ENCODE results near the gene MCF2. TPM values are rescaled to one million over a fixed set of nuclear protein-coding genes. Genes with fewer than 3 reads are reported as not detected.

Gene MCF2
- total RNA-seq, 1 donor from 2014 or later: 0.27 TPM

DNA sequence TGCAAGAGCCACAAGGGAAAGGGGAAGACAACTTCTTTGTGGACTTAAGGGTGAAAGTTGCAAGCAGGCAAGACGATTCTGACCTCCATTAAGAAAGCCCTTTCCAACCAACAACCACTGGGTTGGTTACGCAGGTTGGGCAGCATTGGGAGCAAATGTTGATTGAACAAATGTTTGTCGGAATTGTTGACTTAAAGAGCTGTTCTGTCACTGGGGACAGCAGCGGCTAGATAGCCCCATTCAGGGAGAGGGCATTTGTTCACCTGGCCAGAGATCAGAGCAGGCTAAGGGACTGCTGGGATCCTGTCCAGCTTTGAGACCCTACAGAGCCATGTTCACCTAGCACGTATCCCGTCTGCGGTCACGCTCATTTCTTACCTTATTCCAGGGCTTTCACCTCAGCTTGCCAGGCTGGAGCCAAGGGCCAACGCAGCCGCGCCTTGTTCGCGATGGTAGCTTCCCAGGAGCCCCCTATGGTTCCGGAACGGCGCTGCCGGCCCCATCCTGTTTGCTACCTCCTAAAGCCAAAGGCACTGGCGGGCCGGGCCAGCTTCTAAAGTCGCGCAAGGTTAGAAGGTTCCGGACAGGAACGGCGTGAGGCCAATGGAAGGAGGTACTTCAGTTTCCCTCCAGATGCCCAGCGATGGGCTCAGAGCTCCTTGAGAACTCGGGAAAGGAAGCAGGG lies 152.8 kb downstream of the MCF2 start:
- peaks cover 3% of the 10 kb centered on the region for H3K27me3 Mint-ChIP-seq (ENCODE audit: low read depth, unreplicated experiment)
- no peak overlapping the region for H3K9ac ChIP-seq (ENCODE audit: low read length)

DNA sequence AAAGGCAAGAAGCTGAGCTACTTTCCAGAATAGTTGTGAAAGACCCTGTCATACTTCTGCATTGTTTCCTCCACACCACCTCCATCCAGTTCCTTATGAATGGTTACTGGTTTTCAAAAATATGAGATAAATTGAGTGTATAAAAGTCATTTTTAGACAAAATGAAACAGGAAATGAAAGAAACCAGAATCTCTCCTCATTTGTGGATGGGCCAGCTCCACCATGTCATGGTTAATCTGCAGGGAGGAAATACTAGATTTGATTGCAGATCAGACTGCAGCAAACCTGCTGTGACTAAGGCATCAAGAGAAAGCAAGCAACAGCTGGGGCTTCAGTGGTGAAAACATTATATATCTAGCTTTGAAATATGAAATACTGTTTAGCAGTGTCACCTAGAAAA lies 153.6 kb downstream of the MCF2 start:
- Histone ChIP-seq H3K79me2 (ENCODE audit: insufficient read depth, low read length) (no peaks in the 10 kb centered on the region), H3K27ac (ENCODE audit: low read depth, low read length) (no peak overlapping the region), H3K9ac (ENCODE audit: low read length) (no peak overlapping the region), H4K20me1 (ENCODE audit: insufficient read depth, low read length) (no peaks in the 10 kb centered on the region), H3K9me3 (ENCODE audit: insufficient read depth, low read depth, low read length) (no peaks in the 10 kb centered on the region), H2AFZ (ENCODE audit: low read depth, low read length) (no peak overlapping the region), H3K4me1 (ENCODE audit: insufficient read depth, low read length) (no peaks in the 10 kb centered on the region), H3K4me2 (ENCODE audit: low read length) (no peak overlapping the region), H3K4me3 (ENCODE audit: insufficient read depth, low read depth, low read length) (no peak overlapping the region), H3K27me3 (ENCODE audit: insufficient read depth, low read length) (no peaks in the 10 kb centered on the region), H3K36me3 (ENCODE audit: insufficient read depth, low read length) (no peaks in the 10 kb centered on the region)
- no peak for FAIRE-seq
- no peaks in the 10 kb centered on the region for H3K4me1 Mint-ChIP-seq (ENCODE audit: low read depth, unreplicated experiment)
- no peak for DNase-seq (ENCODE audit: low read depth)
- no peaks in the 10 kb centered on the region for H3K9me3 Mint-ChIP-seq (ENCODE audit: unreplicated experiment)
- H3K27ac Mint-ChIP-seq (ENCODE audit: unreplicated experiment): no peak overlapping the region
- H3K27me3 Mint-ChIP-seq (ENCODE audit: low read depth, unreplicated experiment): peaks cover 3% of the 10 kb centered on the region
- TF ChIP-seq EZH2 (IDR thresholded peaks at IDR 0.05; ENCODE audit: insufficient read depth, low read length): no peak
- TF ChIP-seq, protein P1, sequence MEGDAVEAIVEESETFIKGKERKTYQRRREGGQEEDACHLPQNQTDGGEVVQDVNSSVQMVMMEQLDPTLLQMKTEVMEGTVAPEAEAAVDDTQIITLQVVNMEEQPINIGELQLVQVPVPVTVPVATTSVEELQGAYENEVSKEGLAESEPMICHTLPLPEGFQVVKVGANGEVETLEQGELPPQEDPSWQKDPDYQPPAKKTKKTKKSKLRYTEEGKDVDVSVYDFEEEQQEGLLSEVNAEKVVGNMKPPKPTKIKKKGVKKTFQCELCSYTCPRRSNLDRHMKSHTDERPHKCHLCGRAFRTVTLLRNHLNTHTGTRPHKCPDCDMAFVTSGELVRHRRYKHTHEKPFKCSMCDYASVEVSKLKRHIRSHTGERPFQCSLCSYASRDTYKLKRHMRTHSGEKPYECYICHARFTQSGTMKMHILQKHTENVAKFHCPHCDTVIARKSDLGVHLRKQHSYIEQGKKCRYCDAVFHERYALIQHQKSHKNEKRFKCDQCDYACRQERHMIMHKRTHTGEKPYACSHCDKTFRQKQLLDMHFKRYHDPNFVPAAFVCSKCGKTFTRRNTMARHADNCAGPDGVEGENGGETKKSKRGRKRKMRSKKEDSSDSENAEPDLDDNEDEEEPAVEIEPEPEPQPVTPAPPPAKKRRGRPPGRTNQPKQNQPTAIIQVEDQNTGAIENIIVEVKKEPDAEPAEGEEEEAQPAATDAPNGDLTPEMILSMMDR (IDR thresholded peaks at IDR 0.05; ENCODE audit: insufficient read depth, low read depth, low read length): no peak
- H3K36me3 Mint-ChIP-seq (ENCODE audit: low read depth, unreplicated experiment): no peaks in the 10 kb centered on the region
- H3K4me3 Mint-ChIP-seq (ENCODE audit: unreplicated experiment): no peak overlapping the region

More for the DNA sequence above, 152.8 kb downstream of the MCF2 start:
- no peaks in the 10 kb centered on the region for H3K36me3 Mint-ChIP-seq (ENCODE audit: low read depth, unreplicated experiment)
- no peak overlapping the region for H3K4me3 Mint-ChIP-seq (ENCODE audit: unreplicated experiment)
- no peak overlapping the region for H3K4me2 ChIP-seq (ENCODE audit: low read length)
- H3K27ac ChIP-seq (ENCODE audit: low read depth, low read length): no peak overlapping the region
- TF ChIP-seq, protein P1 (IDR thresholded peaks at IDR 0.05; ENCODE audit: insufficient read depth, low read depth, low read length): no peak
- TF ChIP-seq EZH2 (IDR thresholded peaks at IDR 0.05; ENCODE audit: insufficient read depth, low read length): no peak
- no peaks in the 10 kb centered on the region for H3K79me2 ChIP-seq (ENCODE audit: insufficient read depth, low read length)
- H3K9me3 Mint-ChIP-seq (ENCODE audit: unreplicated experiment): no peaks in the 10 kb centered on the region
- H4K20me1 ChIP-seq (ENCODE audit: insufficient read depth, low read length): no peaks in the 10 kb centered on the region
- H3K9me3 ChIP-seq (ENCODE audit: insufficient read depth, low read depth, low read length): no peaks in the 10 kb centered on the region
- H2AFZ ChIP-seq (ENCODE audit: low read depth, low read length): no peak overlapping the region
- no peaks in the 10 kb centered on the region for H3K4me1 ChIP-seq (ENCODE audit: insufficient read depth, low read length)
- FAIRE-seq (no peak), DNase-seq (ENCODE audit: low read depth) (no peak)
- no peaks in the 10 kb centered on the region for H3K4me1 Mint-ChIP-seq (ENCODE audit: low read depth, unreplicated experiment)
- no peak overlapping the region for H3K4me3 ChIP-seq (ENCODE audit: insufficient read depth, low read depth, low read length)
- no peaks in the 10 kb centered on the region for H3K27me3 ChIP-seq (ENCODE audit: insufficient read depth, low read length)
- H3K27ac Mint-ChIP-seq (ENCODE audit: unreplicated experiment): no peak overlapping the region
- H3K36me3 ChIP-seq (ENCODE audit: insufficient read depth, low read length): no peaks in the 10 kb centered on the region

DNA sequence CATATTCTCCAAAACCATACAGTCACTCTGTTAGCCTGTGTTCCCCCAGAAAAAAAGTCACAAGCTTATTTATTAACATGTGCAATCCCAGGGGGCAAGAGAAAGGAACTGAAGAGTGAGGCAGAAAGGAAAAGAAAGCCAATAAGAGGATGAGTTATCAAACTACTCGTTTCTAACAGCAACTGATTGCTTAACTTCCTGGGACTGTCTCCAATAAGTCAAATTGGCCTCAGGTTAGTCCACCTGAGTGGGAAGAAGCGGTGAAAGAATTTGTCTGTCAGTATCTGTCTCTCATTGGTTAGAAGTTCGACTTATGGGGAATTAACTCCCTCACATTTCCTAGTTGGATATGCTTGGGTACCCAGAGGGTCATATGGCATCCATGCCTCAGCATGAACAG lies 163.4 kb downstream of the MCF2 start:
- Mint-ChIP-seq H3K4me1 (ENCODE audit: low read depth, unreplicated experiment) (no peaks in the 10 kb centered on the region), H3K36me3 (ENCODE audit: low read depth, unreplicated experiment) (no peaks in the 10 kb centered on the region), H3K9me3 (ENCODE audit: unreplicated experiment) (no peaks in the 10 kb centered on the region), H3K27me3 (ENCODE audit: low read depth, unreplicated experiment) (no peaks in the 10 kb centered on the region), H3K4me3 (ENCODE audit: unreplicated experiment) (no peak overlapping the region), H3K27ac (ENCODE audit: unreplicated experiment) (no peak overlapping the region)
- no peaks in the 10 kb centered on the region for H3K4me1 ChIP-seq (ENCODE audit: insufficient read depth, low read length)
- no peak for FAIRE-seq
- H3K9me3 ChIP-seq (ENCODE audit: insufficient read depth, low read depth, low read length): no peaks in the 10 kb centered on the region
- H3K79me2 ChIP-seq (ENCODE audit: insufficient read depth, low read length): no peaks in the 10 kb centered on the region
- no peaks in the 10 kb centered on the region for H3K36me3 ChIP-seq (ENCODE audit: insufficient read depth, low read length)
- no peaks in the 10 kb centered on the region for H3K27me3 ChIP-seq (ENCODE audit: insufficient read depth, low read length)
- H4K20me1 ChIP-seq (ENCODE audit: insufficient read depth, low read length): no peaks in the 10 kb centered on the region
- H3K4me3 ChIP-seq (ENCODE audit: insufficient read depth, low read depth, low read length): no peak overlapping the region
- H2AFZ ChIP-seq (ENCODE audit: low read depth, low read length): no peak overlapping the region
- TF ChIP-seq, protein P1 (IDR thresholded peaks at IDR 0.05; ENCODE audit: insufficient read depth, low read depth, low read length): no peak
- no peak for TF ChIP-seq EZH2 (IDR thresholded peaks at IDR 0.05; ENCODE audit: insufficient read depth, low read length)
- H3K9ac ChIP-seq (ENCODE audit: low read length): no peak overlapping the region
- H3K27ac ChIP-seq (ENCODE audit: low read depth, low read length): no peak overlapping the region
- no peak for DNase-seq (ENCODE audit: low read depth)
- H3K4me2 ChIP-seq (ENCODE audit: low read length): no peak overlapping the region

Data from astrocyte (in vitro differentiated cells and primary cell).